Measurements from ENCODE around the gene GAS6.

DNA sequence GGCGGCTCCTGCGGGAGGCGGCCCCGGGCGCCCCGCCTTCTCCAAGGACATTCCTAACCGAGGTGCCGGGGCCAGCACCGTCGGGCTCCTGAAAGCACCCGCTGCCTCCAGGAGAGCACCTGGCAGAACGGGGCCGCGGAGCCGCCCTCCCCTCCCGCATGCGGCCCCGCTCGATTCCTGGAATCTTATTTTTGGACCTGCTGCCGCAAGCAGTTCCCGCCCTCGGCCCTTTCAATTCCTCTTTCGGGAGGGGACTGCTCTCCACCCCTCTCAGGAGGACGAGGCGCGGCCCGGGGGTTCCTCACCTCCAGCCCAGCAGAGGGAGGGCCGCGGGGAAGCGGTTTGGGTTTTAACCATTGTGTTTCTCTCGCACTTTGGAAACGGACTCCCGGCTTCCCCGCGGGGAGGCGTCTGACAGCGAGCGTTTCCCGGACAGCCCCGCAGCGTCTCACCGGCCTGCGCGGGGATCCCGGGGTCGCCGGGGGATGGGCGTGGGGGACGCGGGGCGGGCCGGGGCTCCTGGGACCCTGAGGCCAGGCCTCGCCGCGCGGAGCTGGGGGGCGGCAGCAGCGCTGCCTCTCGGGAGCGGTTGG is 849 bp downstream of the GAS6 start:
- TF ChIP-seq, protein P1, sequence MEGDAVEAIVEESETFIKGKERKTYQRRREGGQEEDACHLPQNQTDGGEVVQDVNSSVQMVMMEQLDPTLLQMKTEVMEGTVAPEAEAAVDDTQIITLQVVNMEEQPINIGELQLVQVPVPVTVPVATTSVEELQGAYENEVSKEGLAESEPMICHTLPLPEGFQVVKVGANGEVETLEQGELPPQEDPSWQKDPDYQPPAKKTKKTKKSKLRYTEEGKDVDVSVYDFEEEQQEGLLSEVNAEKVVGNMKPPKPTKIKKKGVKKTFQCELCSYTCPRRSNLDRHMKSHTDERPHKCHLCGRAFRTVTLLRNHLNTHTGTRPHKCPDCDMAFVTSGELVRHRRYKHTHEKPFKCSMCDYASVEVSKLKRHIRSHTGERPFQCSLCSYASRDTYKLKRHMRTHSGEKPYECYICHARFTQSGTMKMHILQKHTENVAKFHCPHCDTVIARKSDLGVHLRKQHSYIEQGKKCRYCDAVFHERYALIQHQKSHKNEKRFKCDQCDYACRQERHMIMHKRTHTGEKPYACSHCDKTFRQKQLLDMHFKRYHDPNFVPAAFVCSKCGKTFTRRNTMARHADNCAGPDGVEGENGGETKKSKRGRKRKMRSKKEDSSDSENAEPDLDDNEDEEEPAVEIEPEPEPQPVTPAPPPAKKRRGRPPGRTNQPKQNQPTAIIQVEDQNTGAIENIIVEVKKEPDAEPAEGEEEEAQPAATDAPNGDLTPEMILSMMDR (IDR thresholded peaks at IDR 0.05) = no peak
- TF ChIP-seq POLR2AphosphoS5 (IDR thresholded peaks at IDR 0.05; ENCODE audit: low read depth, low read length) = no peak
